Measurements from ENCODE around the gene MANSC4. TPM values are rescaled to one million over a fixed set of nuclear protein-coding genes. Genes with fewer than 3 reads are reported as not detected.

The MANSC4 gene
- total RNA-seq, 2 experiments from 2014 or later: not detected

- Histone ChIP-seq H3K4me2 (ENCODE audit: low read length) (no peak overlapping the region), H3K4me1 (ENCODE audit: insufficient read depth, low read length, poor library complexity, severe bottlenecking) (peaks cover 30% of the 10 kb centered on the region), H3K9me3 (ENCODE audit: low read length) (no peaks in the 10 kb centered on the region), H3K27ac (ENCODE audit: low read depth, low read length, poor library complexity, severe bottlenecking) (no peak overlapping the region), H3K9me2 (ENCODE audit: insufficient read depth, low read length) (no peaks in the 10 kb centered on the region), H3K4me3 (ENCODE audit: low read depth, low read length, poor library complexity, severe bottlenecking) (no peak overlapping the region), H3K79me2 (ENCODE audit: insufficient read depth, low read depth, low read length) (no peaks in the 10 kb centered on the region), H4K20me1 (ENCODE audit: insufficient read depth, low read length) (no peaks in the 10 kb centered on the region), H2AFZ (ENCODE audit: low read length) (peak overlapping the region; percentile 17; the same call in 1 of the 2 replicates), H3K36me3 (ENCODE audit: insufficient read depth, low read length) (no peaks in the 10 kb centered on the region)
- ChIA-PET POLR2A (interaction anchor here (1.0 to 1.3 kb wide), 2 partner anchors 21 to 25 kb away, joined by 3 to 5 read pairs; no protein-coding TSS in a partner anchor), CTCF (ENCODE audit: unreplicated experiment) (no interaction called here)
- no peak for DNase-seq (ENCODE audit: low spot score)
- no TSS peak for BruUV-seq (replicated peaks)
- intact Hi-C loops (cut with micrococcal nuclease; ENCODE audit: unreplicated experiment): no loop called here
- TF ChIP-seq CTCF (conservative IDR thresholded peaks at IDR 0.05; ENCODE audit: low read length) (no peak), EZH2phosphoT487 (IDR thresholded peaks at IDR 0.05; ENCODE audit: borderline replicate concordance, low read depth, low read length) (no peak)
Measured at GRCh38 chr12:27820564-27820963, 40.5 kb upstream of the MANSC4 start.

GRCh38 chr12:27818401-27818918, 38.4 kb upstream of the MANSC4 start:
- ChIA-PET POLR2A (no interaction called here), CTCF (ENCODE audit: unreplicated experiment) (no interaction called here)
- Histone ChIP-seq H3K79me2 (ENCODE audit: insufficient read depth, low read depth, low read length) (no peaks in the 10 kb centered on the region), H3K27ac (ENCODE audit: low read depth, low read length, poor library complexity, severe bottlenecking) (no peak overlapping the region), H3K9me3 (ENCODE audit: low read length) (no peaks in the 10 kb centered on the region), H3K36me3 (ENCODE audit: insufficient read depth, low read length) (no peaks in the 10 kb centered on the region), H2AFZ (ENCODE audit: low read length) (no peak overlapping the region), H3K4me3 (ENCODE audit: low read depth, low read length, poor library complexity, severe bottlenecking) (no peak overlapping the region), H3K9me2 (ENCODE audit: insufficient read depth, low read length) (no peaks in the 10 kb centered on the region), H3K4me2 (ENCODE audit: low read length) (no peak overlapping the region), H4K20me1 (ENCODE audit: insufficient read depth, low read length) (no peaks in the 10 kb centered on the region), H3K4me1 (ENCODE audit: insufficient read depth, low read length, poor library complexity, severe bottlenecking) (peaks cover 16% of the 10 kb centered on the region)
- TF ChIP-seq CTCF (conservative IDR thresholded peaks at IDR 0.05; ENCODE audit: low read length): no peak
- TF ChIP-seq EZH2phosphoT487 (IDR thresholded peaks at IDR 0.05; ENCODE audit: borderline replicate concordance, low read depth, low read length): no peak
- intact Hi-C loops (cut with micrococcal nuclease; ENCODE audit: unreplicated experiment): no loop called here
- DNase-seq (ENCODE audit: low spot score): no peak
- no TSS peak for BruUV-seq (replicated peaks)

- POLR2A ChIA-PET: interaction anchor here (0.8 kb wide), 1 partner anchor 347 kb away, joined by 3 read pairs; no protein-coding TSS in a partner anchor
- intact Hi-C loops (cut with micrococcal nuclease; ENCODE audit: unreplicated experiment): no loop called here
- TF ChIP-seq CTCF (conservative IDR thresholded peaks at IDR 0.05; ENCODE audit: low read length): no peak
- TF ChIP-seq EZH2phosphoT487 (IDR thresholded peaks at IDR 0.05; ENCODE audit: borderline replicate concordance, low read depth, low read length): no peak
- Histone ChIP-seq H4K20me1 (ENCODE audit: insufficient read depth, low read length) (no peaks in the 10 kb centered on the region), H3K79me2 (ENCODE audit: insufficient read depth, low read depth, low read length) (no peaks in the 10 kb centered on the region), H3K4me1 (ENCODE audit: insufficient read depth, low read length, poor library complexity, severe bottlenecking) (peaks cover 12% of the 10 kb centered on the region), H3K27ac (ENCODE audit: low read depth, low read length, poor library complexity, severe bottlenecking) (no peak overlapping the region), H3K9me3 (ENCODE audit: low read length) (no peaks in the 10 kb centered on the region), H3K4me3 (ENCODE audit: low read depth, low read length, poor library complexity, severe bottlenecking) (no peak overlapping the region), H3K9me2 (ENCODE audit: insufficient read depth, low read length) (no peaks in the 10 kb centered on the region), H3K36me3 (ENCODE audit: insufficient read depth, low read length) (no peaks in the 10 kb centered on the region), H2AFZ (ENCODE audit: low read length) (no peak overlapping the region), H3K4me2 (ENCODE audit: low read length) (no peak overlapping the region)
- BruUV-seq (replicated peaks): no TSS peak
- CTCF ChIA-PET (ENCODE audit: unreplicated experiment): no interaction called here
- DNase-seq (ENCODE audit: low spot score): no peak
Measured at GRCh38 chr12:27817766-27818165, 37.7 kb upstream of the MANSC4 start.

Data from OCI-LY7 (cell line).